HG02610 (cell line): Measurements from ENCODE around the gene MLIP.
"Not testable (repeated sequence)": the region's sequence is repeated elsewhere in the genome, so short reads cannot be mapped to it uniquely, and the experiment has no call there.

Source experiments
- ATAC-seq: cut with Tn5 transposase; IDR thresholded peaks from one replicate; pipeline ENCODE4 v1.9.1; 2021; ENCODE audit warnings: mild to moderate bottlenecking, moderate library complexity; ENCODE audit not compliant: unreplicated experiment

The MLIP gene

DNA sequence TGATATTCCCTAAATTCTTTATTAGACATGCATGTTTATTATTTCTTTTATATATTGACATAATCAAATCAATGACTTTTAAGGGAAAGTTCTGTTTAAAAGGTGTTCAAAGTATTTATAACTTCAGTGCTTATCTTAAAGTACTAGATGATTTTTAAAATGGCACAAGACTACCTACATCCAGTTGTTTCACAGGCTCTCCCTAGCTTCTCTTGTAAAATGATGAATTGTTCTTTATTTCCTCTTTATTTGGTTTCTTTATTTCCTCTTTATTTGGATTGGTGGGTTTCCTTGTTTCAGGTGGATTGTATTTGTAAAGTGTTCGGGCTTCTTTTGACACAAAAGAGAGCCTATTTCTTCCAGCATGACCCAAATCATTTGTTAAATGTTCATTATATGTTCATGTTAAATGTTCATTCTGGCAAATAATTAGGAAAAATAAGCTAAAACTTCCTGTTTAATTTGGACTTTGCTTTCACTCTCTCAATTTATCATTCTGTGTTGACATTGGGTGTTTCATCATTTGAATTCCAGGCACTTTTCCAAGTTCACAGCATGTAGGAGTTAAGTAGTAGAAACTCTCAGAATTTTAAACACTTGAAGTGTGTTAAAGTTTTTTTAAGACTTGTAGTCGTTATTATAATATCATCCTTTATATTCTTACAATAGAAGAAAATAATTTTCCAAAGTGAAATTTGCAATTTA lies 24.6 kb downstream of the MLIP start:
- no peak for ATAC-seq

DNA sequence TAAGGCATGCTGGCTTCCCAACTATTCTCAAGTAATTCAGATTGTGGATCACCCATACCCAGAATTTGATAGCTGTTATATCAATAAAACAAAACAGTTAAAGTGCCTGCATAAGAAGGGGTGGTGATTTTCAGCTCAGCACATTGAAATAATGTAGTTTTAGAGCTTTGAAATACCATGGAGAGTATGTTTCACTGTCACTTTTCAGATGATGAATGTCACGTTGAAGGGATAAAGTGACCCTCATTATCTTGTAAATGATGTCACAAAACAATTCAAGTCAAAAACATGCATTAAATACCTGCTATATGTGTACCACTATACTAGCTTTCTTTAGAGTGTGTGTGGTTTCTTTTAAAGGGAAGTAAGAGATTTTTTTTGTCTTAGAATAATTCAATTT lies 27.6 kb downstream of the MLIP start:
- ATAC-seq: no peak

DNA sequence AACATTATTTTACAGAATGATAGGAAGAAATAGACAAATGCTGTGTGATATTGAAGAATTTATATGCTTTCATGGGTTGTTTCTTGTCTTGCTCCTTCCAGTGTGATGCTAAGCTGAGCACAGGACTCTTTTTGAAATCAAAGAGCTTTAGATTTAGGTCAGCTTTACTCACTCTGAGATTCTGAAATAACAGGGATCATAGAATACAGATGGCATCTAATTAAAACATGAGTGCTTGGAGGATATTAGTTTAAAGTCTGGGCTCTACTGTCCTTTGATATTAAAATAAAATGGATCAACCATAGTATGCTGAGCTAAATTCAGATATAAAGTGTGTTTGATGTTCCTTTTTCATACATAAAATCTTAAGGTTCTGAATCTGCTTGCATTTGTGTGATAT lies 29.6 kb downstream of the MLIP start:
- ATAC-seq: no peak

DNA sequence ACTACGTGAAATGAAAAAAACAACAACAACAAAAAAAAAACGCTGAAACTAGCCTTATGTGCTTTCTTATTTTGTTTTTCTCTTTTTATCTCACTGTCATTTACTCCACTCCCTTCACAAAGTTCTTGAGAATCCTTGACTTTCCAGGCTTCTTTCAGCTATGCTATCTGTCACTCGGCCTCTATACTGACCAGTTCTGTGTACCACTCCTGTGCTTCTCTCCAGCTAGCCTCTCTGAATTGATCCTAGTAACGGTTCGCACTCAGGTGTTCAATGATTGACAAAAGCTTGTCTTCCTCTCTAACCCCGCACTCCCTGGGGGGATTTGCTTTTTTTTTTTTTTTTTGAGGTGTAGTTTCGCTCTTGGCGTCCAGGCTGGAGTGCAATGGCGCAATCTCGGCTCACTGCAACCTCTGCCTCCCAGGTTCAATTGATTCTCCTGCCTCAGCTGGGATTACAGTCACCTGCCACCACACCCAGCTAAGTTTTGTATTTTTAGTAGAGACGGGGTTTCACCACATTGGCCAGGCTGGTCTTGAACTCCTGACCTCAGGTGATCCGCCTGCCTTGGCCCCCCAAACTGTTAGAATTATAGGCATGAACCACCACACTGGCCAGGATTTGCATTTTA lies 31.8 kb downstream of the MLIP start:
- no peak for ATAC-seq

DNA sequence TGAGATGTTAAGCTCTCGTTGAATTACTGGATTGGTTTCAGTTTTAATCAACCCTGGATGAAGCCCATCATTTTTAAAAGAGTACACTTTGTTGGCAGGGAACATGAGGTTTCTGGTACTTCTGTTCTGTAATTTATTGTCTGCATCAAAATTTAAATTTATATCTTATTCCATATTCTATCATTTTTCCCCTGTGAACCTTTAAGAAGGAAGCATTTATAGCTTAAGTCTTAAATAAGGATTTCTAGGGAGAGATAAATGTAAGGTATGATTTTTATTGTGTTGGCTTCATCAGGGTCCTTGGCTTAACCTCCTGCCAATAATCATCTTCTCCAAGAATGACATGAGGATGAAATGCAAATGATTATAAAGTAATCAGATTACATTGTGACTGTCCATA lies 40.6 kb downstream of the MLIP start:
- no peak for ATAC-seq

DNA sequence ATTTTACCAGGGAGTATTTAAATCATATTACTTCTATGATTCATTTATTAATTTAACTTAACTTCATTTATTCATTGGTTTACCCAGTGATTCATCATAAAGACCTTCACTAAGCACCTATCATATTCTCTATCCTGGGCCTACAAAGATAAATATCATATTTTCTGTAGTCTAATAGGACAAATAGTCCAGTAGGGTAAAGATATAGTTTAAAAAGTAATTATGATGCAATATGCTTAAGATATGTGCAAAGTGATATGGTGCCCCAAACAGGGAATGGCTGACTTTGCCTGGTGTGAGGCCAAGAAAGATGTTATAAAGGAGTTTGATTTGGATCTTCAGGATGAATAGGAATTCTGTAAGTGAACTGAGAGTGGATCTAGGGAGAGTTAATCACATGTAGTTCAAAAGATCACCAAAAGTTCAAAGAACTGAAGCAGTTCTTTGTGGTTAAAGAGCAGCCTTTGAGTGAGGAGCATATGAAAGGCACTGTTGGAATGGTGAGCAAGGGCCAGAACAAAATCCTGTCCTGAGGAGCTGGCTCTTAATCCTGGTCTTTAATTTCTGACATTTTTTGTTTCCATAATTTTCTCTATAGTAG lies 45.5 kb downstream of the MLIP start:
- no peak for ATAC-seq

DNA sequence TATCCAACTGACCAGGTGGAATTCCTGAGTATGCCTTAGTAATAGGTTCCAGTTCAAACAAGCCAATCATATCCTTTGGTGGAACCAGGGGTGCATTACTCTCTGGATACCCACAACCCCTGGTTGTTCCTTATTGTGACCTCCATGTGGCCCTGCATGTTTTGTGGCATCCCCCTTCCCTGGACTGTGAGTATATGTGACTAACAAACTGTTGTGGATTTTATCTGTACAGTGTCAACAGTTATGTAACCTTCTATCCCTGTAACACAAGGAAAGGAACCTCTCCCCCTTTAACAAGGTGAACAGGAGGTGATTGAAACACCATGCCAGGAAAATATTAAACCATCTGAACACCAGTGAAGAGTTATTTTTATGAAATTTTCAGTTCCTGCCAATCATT lies 46.2 kb downstream of the MLIP start:
- ATAC-seq: no peak

DNA sequence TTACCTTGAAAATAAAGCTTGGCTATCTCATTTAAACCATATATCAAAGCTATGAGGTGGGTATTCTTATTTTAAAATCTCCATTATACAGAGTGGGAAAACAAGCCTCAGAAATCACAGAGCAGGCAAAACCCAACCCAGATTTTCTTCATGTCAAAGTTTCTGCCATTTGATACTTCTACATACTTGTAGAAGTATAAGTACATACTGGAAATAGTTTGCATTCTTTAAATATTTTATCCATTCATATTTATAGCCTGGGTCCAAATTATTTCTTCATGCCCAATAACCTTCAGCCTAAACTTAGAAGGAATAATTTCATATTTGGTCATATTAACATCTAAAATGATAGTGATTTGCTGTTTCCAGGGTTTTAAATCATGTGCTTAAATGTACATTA lies 61.8 kb downstream of the MLIP start:
- no peak for ATAC-seq

DNA sequence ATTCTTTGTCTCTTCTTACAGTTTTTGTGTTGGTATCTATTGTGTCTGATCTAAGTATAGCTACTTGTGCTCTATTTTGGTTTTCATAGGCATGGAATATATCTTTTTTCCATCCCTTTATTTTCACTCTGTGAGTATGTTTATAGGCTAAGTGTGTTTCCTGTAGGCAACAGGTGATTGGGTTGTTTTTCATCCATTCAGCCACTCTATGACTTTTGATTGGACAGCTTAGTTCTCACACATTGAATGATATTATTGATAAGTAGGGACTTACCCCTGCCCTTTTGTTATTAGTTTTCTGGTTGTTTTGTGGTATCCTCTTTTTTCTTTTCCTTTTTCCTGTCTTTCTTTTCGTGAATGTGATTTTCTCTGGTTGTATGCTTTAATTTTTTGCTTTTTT lies 67.9 kb downstream of the MLIP start:
- ATAC-seq: no peak

DNA sequence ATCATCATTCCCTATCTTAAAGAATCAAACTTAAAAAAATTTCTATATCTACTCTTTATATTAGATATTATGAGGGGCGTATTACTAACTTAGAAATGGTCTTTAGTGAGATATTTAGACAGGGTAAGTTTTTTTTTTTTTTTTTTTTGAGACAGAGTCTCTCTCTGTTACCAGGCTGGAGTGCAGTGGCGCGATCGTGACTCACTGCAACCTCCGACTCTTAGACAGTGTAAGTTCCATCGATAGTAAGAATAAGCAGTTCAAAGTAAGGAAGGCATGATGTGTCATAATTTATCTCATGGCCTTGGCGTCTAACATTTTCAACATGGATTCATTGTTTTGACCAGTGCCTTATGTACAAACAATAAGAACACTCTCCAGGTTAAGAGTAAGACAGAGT lies 72.4 kb downstream of the MLIP start:
- no peak for ATAC-seq

DNA sequence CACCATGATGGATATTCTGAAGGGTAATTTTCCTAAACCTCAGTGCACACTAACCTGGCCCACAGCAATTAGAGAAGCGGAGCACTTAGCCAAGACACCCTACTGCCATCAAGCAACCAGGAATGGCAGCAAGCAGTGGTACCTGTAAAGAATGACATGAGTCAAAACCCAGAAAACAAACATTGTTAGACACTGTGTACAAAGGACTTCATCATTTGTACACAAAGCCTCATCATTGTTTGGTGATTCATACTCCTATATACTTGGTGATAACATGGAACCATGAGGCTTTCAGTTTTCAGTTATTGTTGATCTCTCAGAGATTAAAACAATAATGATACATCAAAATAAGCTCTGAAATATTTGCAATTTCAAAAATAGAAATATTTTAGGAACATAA lies 74.6 kb downstream of the MLIP start:
- ATAC-seq: no peak

DNA sequence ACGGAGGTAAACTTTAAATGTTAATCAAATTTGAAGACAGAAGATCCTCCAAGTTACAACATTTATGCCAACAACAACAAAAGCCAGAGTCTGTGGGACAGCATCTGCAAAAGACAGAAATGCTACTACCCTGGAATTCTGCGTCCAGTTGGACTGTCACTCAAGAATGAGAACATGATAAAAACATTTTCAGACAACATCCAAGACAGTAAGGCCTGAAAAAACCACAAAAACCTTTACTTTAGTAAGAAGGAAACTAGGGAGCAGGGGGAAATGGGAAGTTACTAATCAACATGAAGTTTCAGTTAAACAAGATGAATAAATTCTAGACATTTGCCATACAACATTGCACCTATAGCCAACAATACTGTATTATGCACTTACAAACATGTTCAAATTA lies 77.6 kb downstream of the MLIP start:
- ATAC-seq: no peak

DNA sequence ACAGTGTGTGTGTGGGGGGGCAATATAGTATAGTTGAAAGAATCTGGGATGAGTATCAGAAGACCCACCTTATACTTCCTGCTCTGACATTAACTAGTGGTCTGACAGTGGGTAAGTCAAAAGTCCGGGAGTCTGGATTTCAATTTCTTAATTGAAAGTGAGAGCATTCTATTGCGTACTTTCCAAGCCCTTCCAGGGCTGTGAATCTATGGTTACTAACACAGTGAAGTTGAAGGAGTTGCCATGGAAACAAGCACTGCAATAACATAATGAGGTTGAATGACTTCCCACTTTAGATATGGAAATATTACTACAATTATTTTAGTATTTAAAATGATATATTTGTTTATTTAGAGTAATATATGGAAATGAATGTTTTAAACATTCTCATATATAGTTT lies 80.2 kb downstream of the MLIP start:
- no peak for ATAC-seq

DNA sequence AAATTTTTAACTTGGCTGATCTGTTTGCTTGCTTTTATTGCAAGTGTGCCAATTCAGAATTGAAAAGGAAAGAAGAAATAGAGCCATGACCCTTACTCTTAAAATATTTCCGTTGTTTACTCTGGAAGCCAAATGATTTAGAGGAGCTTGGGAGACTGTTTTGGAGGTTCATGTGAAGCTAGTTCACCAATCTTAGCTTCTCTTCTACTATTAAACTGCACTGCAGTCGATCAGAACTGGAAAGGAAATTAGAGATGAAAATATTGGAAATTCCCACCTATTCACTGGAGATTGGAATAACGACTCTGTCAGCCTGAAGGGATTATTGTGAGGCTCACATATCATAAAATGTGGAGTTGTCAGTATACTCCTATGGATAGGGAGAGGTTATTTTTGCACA lies 81.8 kb downstream of the MLIP start:
- no peak for ATAC-seq

DNA sequence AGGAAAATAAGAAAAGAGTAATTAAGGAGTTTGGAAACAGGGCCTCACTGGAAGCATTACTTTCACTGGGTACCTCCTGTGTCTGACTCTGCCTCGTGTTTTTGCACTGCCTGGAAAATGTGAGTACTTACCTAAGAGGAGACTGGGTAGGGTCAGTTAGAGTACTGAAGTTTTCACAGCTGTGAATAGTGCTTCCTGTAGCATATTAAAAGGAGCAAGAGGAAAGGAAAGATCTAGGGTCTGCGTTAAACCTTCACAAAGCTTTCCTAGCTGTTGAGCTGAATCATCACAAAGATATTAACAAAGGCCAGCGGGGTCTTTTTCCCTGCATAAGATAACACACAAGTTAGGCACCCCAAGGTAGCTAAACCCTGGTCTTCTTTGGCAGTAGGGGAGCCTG lies 82.3 kb downstream of the MLIP start:
- no peak for ATAC-seq

DNA sequence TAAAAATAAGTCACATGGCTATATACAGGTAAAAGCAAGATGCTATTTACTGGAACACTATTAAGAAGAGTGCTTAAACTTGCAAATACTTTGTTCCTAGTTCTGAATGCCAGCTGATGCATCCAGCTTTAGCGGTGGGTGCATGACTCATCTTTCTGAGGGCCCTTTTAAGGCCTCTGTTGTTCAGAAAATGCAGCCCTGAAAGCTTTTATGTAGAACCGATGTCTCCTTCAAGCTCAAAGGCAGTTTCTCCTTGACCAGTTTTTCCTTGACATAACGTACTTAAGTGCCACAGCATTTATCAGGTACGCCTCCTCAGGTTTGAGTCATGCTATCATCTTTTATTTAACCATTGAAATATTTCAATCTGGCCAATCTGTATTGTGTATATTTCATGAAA lies 82.8 kb downstream of the MLIP start:
- no peak for ATAC-seq

DNA sequence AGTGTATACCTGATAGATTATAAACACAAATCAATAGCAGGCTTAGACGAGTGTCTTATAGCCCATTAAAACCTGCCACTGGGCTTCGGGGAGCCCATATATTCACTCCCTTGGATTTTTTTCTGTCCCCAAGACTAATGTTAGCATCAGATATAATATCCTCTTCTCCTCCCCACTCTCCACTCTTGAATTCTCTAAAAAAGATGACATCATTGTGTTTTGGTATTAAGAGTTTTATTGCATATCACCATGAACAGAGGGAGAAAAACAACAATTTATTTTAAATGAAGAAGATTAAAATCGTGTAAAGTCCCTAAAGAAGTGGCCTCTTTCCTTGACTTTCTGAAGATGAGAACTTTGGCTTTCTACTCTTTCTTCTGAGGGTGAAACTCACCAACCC lies 84.4 kb downstream of the MLIP start:
- ATAC-seq: no peak

DNA sequence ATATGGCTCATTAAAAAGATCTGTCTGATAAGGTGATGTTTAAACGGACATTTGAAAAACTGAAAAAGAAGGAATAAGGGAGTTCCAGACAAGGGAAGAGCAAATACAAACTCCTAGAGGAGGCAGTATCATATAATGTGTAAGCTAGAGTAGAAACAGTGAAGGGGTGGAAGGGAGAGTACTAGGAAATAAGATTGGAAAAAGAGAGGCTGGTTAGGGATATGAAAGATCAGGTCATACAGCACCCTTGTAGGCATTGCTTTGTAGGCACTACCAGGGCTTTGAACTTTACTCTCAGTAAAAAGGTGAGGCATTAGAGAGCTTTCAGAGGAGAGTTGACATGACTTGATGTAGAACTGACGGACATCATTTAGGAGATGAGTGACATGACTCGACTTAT lies 85.7 kb downstream of the MLIP start:
- ATAC-seq: no peak

DNA sequence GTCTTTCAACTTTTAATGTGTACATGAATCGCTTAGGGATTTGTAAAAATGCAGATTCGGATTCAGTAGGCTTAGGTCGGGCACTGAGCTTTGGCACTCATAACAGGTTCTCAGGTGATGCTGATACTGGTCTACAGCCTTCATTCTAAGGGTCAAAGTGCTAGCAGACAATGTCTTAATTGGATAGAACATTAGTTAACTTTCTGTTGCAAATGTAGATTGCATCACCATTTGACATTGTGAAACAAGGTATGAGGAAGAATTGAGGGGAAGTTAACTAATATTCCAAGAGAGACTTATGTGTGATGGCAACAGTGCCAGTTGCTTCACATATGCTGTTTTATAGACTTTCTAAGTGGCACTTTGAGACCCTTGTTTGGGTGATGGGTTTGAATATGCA lies 86.9 kb downstream of the MLIP start:
- ATAC-seq: no peak

DNA sequence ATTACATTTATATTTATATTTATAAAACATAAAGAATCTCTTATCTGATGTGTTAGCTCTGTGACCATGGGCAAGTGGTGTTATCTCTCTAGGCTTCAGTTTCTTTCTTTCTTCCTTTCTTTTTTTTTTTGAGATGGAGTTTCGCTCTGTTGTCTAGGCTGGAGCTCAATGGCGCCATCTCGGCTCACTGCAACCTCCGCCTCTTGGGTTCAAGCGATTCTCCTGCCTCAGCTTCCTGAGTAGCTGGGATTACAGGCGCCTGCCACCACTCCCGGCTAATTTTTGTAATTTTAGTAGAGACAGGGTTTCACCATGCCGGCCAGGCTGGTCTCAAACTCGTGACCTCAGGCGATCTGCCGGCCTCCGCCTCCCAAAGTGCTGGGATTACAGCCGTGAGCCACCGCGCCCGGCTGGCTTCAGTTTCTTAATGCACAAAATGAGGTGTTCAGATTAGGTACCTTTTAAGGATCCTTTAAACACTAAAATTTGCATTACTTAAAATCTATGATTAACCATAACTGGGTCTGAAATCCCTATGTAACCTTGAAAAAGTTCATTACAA lies 92.3 kb downstream of the MLIP start:
- not testable (repeated sequence) for ATAC-seq

DNA sequence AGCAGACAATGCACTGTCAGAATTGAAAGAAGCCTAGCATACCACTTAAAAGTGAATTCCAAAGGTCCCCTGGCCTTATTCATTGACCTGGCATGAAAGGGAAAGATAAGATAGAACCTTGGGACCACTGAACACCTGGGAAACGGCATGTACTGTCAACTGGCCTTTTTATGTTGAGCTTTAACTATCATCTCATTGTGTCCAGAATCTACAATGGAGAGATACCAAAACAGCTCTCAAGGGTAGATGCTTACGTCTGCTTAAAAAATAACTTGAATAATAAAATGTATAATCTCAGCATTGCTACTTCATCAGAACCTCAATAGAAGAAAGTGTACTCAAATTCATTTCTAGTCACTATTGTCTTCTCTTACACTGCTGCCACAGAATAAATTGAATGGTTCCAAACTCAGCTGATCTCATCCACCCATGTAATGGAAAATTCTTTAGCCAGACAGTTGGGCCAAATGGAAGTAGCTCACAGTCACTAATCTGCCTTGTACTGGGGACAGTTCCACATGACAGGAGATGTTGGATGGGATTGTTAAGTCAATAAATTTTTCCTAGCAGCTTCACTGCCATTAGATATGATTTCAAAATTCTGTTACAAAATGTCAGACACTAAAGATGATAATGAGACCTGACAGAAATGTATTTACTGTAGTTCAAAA lies 93.8 kb downstream of the MLIP start:
- no peak for ATAC-seq

DNA sequence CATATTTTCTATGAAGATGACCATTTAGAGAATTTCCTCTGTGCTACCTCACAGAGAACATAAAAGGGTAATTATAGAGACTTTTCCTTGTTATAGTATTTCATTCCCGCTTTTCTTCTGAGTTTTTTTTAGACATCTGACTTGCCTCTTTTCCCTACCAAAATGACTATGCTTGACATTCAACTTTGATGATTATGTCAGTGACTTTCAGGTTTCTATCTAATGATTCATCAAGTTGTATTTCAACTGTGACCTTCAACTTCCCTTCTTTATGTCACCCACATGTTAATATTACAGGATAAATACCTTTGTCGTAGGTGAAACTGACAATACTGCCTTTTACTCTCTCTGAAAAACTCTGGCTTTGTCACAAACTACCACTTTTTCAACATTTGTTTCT lies 95.3 kb downstream of the MLIP start:
- ATAC-seq: no peak
